WI38 (cell line): Measurements from ENCODE around the gene VWF.
"Not testable (repeated sequence)": the region's sequence is repeated elsewhere in the genome, so short reads cannot be mapped to it uniquely, and the experiment has no call there.

Source experiments
- H3K4me3 ChIP-seq: 2 replicates; pipeline ENCODE4 v1.5.1; 2011; ENCODE audit warnings: low read depth, mild to moderate bottlenecking, control low read depth, low read length
- TF ChIP-seq, protein P1 (sequence below): IDR thresholded peaks from 2 replicates; pipeline ENCODE4 v1.5.1; 2012; ENCODE audit warnings: low read depth, mild to moderate bottlenecking, control low read depth, low read length

VWF gene

DNA sequence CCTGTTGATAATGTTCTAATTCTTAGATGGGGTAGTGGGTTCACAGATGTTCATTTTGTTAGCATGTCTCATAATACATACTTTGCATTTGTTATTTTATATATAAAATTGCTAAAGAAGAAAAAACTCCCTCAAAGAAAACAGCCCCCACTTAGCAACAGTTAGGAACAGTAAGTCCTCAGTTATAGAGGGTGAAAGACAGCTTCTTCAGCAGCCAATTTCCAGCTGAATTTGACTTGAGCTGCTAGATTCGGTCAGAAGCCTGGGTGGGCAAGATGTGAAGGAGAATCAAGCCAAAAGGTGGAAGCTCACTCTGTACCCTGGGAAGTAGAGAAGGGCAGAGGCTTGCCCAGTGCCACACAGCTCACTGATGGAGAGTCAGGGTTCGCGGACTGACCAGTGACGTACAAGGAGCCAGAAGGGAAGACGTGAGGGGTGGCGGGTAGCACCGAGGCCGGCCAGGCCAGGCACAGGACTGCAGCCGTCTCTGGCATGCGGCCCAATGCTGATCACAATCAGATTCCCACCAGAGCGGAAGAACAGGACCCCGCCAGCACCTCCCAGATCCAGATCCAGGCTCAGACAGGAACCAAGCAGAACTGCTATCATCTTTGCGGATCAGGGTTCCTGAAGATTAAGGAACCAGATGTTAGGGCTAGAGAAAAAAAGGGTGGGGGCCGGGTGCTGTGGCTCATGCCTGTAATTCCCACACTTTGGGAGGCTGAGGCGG is 30.4 kb upstream of the VWF start:
- H3K4me3 ChIP-seq, result no peak overlapping the region
- TF ChIP-seq, protein P1, sequence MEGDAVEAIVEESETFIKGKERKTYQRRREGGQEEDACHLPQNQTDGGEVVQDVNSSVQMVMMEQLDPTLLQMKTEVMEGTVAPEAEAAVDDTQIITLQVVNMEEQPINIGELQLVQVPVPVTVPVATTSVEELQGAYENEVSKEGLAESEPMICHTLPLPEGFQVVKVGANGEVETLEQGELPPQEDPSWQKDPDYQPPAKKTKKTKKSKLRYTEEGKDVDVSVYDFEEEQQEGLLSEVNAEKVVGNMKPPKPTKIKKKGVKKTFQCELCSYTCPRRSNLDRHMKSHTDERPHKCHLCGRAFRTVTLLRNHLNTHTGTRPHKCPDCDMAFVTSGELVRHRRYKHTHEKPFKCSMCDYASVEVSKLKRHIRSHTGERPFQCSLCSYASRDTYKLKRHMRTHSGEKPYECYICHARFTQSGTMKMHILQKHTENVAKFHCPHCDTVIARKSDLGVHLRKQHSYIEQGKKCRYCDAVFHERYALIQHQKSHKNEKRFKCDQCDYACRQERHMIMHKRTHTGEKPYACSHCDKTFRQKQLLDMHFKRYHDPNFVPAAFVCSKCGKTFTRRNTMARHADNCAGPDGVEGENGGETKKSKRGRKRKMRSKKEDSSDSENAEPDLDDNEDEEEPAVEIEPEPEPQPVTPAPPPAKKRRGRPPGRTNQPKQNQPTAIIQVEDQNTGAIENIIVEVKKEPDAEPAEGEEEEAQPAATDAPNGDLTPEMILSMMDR, result no peak

DNA sequence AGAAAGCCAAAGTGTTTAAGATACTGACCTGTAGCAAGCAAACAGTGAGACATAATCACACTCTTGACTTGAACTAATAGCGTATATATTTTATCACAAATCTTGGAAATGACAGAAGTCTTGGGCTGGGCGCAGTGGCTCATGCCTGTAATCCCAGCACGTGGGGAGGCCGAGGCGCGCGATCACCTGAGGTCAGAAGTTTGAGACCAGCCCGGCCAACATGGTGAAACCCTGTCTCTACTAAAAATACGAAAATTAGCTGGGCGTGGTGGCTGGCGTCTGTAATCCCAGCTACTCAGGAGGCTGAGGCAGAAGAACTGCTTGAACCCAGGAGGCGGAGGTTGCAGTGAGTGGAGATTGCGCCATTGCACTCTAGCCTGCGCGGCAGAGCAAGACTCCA is 24.3 kb upstream of the VWF start:
- H3K4me3 ChIP-seq, result not testable (repeated sequence)

DNA sequence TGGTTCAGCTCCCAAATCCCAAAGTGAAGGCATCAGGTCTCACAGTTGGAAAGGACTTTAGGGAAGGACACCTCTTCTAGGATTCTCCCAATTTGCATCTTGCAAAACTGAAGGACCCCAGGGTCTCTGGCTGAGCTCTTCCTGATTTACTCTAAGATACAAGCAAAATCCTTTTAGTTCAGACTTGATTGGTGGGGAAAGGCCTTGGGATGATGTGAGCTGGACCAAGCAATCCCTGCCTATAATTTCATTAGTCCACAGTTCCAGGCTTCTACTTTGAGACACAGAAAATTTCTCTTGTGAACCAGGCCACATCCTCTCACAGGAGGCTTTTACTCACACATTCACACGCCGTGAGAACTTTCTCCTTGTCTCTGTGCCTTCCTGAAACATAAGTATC is 23.6 kb upstream of the VWF start:
- TF ChIP-seq, protein P1, result no peak
- no peak overlapping the region for H3K4me3 ChIP-seq

DNA sequence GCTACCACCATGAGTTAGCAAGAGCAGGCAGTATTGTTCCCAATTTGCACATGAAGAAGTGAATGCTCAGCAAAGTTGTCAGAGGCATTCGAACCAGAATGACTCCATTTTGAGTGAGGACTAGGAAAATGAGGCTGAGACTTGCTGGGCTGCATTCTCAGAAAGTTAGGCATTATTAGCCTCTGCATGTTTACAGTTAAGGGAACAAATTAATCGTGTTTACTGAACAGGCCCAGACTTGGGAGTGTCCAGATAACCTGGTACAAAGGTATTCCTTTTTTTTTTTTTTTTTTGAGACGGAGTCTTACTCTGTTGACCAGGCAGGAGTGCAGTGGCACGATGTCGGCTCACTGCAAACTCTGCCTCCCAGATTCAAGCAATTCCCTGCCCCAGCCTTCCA is 22.5 kb upstream of the VWF start:
- TF ChIP-seq, protein P1, result no peak
- no peak overlapping the region for H3K4me3 ChIP-seq

GRCh38 chr12:6146509-6146908 is 22.0 kb upstream of the VWF start:
- no peak overlapping the region for H3K4me3 ChIP-seq
- TF ChIP-seq, protein P1, result no peak

- TF ChIP-seq, protein P1, result no peak
Measured at GRCh38 chr12:6145564-6145963, 21.1 kb upstream of the VWF start.

GRCh38 chr12:6143303-6143675 is 18.8 kb upstream of the VWF start:
- TF ChIP-seq, protein P1, result no peak

More at GRCh38 chr12:6145564-6145963, 21.1 kb upstream of the VWF start:
- no peak overlapping the region for H3K4me3 ChIP-seq

GRCh38 chr12:6142368-6143302 is 18.2 kb upstream of the VWF start:
- not testable (repeated sequence) for H3K4me3 ChIP-seq

More at GRCh38 chr12:6143303-6143675, 18.8 kb upstream of the VWF start:
- no peak overlapping the region for H3K4me3 ChIP-seq

DNA sequence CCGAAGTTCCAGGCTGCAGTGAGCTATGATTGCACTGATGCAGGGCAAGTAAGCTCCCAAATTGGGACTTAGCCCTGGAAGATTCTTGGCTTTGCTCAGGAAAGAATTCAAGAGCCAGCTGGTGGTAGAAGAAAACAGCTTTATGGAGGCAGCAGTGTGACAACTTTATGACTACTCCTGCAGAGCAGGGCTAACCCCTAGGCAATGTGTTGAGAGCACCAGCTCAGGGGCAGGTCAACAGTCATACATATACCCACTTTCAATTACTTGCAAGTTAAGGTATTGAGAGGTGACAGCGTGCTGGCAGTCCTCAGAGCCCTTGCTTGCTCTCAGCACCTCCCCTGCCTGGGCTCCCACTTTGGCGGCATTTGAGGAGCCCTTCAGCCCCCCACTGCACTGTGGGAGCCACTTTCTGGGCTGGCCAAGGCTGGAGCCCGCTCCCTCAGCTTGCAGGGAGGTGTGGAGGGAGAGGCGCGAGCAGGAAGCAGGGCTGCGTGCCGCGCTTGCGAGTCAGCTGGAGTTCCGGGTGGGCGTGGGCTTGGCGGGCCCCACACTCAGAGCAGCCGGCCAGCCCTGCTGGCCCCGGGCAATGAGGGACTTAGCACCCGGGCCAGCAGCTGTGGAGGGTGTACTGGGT is 17.4 kb upstream of the VWF start:
- not testable (repeated sequence) for H3K4me3 ChIP-seq
